H9 (cell line): ENCODE results near the gene TCERG1L. TPM values are rescaled to one million over a fixed set of nuclear protein-coding genes. Genes with fewer than 3 reads are reported as not detected.

Source experiments
- DNase-seq: peaks from one replicate; pipeline ENCODE4 v3.0.0-alpha.2; 2017
- H2AFZ ChIP-seq: one replicate; pipeline ENCODE4 v1.6.1; 2013; ENCODE audit warnings: mild to moderate bottlenecking, low read length, control low read depth, moderate library complexity
- H2AK5ac ChIP-seq: 2 replicates; pipeline ENCODE4 v1.6.1; 2013; ENCODE audit warnings: low read length, control low read depth, mixed read lengths; ENCODE audit not compliant: insufficient read length
- H2BK120ac ChIP-seq: one replicate; pipeline ENCODE4 v1.6.1; 2013; ENCODE audit warnings: low read depth, mild to moderate bottlenecking, low read length, control low read depth, inconsistent platforms; ENCODE audit not compliant: poor library complexity, severe bottlenecking
- H2BK12ac ChIP-seq: 2 replicates; pipeline ENCODE4 v1.6.1; 2013; ENCODE audit warnings: low read length, control low read depth, mixed read lengths, low read depth; ENCODE audit not compliant: insufficient read length
- H2BK15ac ChIP-seq: 2 replicates; pipeline ENCODE4 v1.6.1; 2013; ENCODE audit warnings: low read depth, low read length, control low read depth
- H2BK20ac ChIP-seq: one replicate; pipeline ENCODE4 v1.6.1; 2013; ENCODE audit warnings: low read depth, mild to moderate bottlenecking, low read length, control low read depth, inconsistent platforms; ENCODE audit not compliant: poor library complexity, severe bottlenecking
- H2BK5ac ChIP-seq: 2 replicates; pipeline ENCODE4 v1.6.1; 2013; ENCODE audit warnings: low read length, control low read depth, mixed read lengths; ENCODE audit not compliant: insufficient read length
- H3K14ac ChIP-seq: 2 replicates; pipeline ENCODE4 v1.6.1; 2013; ENCODE audit warnings: low read length, control low read depth; ENCODE audit not compliant: insufficient read depth
- H3K18ac ChIP-seq: 2 replicates; pipeline ENCODE4 v1.6.1; 2013; ENCODE audit warnings: low read depth, mild to moderate bottlenecking, mixed read lengths, low read length, control low read depth; ENCODE audit not compliant: insufficient read length
- H3K23ac ChIP-seq: 2 replicates; pipeline ENCODE4 v1.6.1; 2013; ENCODE audit warnings: low read length, control low read depth, mixed read lengths, low read depth; ENCODE audit not compliant: insufficient read length
- H3K23me2 ChIP-seq: 2 replicates; pipeline ENCODE4 v1.6.1; 2013; ENCODE audit warnings: low read depth, mild to moderate bottlenecking, mixed read lengths, low read length, control low read depth; ENCODE audit not compliant: insufficient read length, poor library complexity, severe bottlenecking
- H3K27ac ChIP-seq: 2 replicates; pipeline ENCODE4 v1.5.1; 2013; ENCODE audit warnings: low read length, control low read depth, mixed read lengths, low read depth; ENCODE audit not compliant: insufficient read length
- H3K27me3 ChIP-seq: 2 replicates; pipeline ENCODE4 v1.6.1; 2013; ENCODE audit warnings: low read length, control low read depth, inconsistent platforms; ENCODE audit not compliant: insufficient read depth
- H3K4ac ChIP-seq: 2 replicates; pipeline ENCODE4 v1.6.1; 2013; ENCODE audit warnings: low read depth, mild to moderate bottlenecking, control low read depth, inconsistent platforms, low read length, moderate library complexity
- H3K4me1 ChIP-seq: 2 replicates; pipeline ENCODE4 v1.6.1; 2013; ENCODE audit warnings: low read length, control low read depth, inconsistent platforms; ENCODE audit not compliant: insufficient read depth
- H3K4me2 ChIP-seq: 2 replicates; pipeline ENCODE4 v1.6.1; 2013; ENCODE audit warnings: low read length, control low read depth, mixed read lengths; ENCODE audit not compliant: insufficient read length, insufficient read depth
- H3K56ac ChIP-seq: 2 replicates; pipeline ENCODE4 v1.6.1; 2013; ENCODE audit warnings: low read depth, mild to moderate bottlenecking, mixed read lengths, low read length, control low read depth; ENCODE audit not compliant: insufficient read length
- H3K79me1 ChIP-seq: 2 replicates; pipeline ENCODE4 v1.6.1; 2013; ENCODE audit warnings: low read depth, mild to moderate bottlenecking, moderate library complexity, low read length, control low read depth, inconsistent platforms; ENCODE audit not compliant: insufficient read depth, poor library complexity, severe bottlenecking
- H3K79me2 ChIP-seq: 2 replicates; pipeline ENCODE4 v1.6.1; 2013; ENCODE audit warnings: low read length, control low read depth, inconsistent platforms; ENCODE audit not compliant: insufficient read depth
- H3K9ac ChIP-seq: 2 replicates; pipeline ENCODE4 v1.6.1; 2013; ENCODE audit warnings: low read length, control low read depth, mixed read lengths; ENCODE audit not compliant: insufficient read length; ENCODE audit errors: extremely low read depth
- H3K9me3 ChIP-seq: one replicate; pipeline ENCODE4 v1.6.1; 2013; ENCODE audit warnings: low read depth, low read length, inconsistent platforms; ENCODE audit not compliant: control insufficient read depth
- H3T11ph ChIP-seq: one replicate; pipeline ENCODE4 v1.6.1; 2013; ENCODE audit warnings: mild to moderate bottlenecking, low read length, control low read depth, inconsistent platforms
- H4K20me1 ChIP-seq: one replicate; pipeline ENCODE4 v1.6.1; 2013; ENCODE audit not compliant: control insufficient read depth, insufficient read length, insufficient read depth
- H4K5ac ChIP-seq: 2 replicates; pipeline ENCODE4 v1.6.1; 2013; ENCODE audit warnings: low read depth, mild to moderate bottlenecking, mixed read lengths, low read length, control low read depth; ENCODE audit not compliant: insufficient read length
- H4K8ac ChIP-seq: replicated peaks from 2 replicates; pipeline ENCODE4 v1.6.1; 2013; ENCODE audit warnings: low read length, control low read depth, mixed read lengths, low read depth; ENCODE audit not compliant: insufficient read length
- H4K91ac ChIP-seq: 2 replicates; pipeline ENCODE4 v1.6.1; 2013; ENCODE audit warnings: low read depth, mild to moderate bottlenecking, moderate library complexity, mixed read lengths, low read length, control low read depth; ENCODE audit not compliant: insufficient read length
- H3K27ac Mint-ChIP-seq, 3 experiments: 2 replicates in 2 of 3; 3 replicates in 1 of 3; pipeline ENCODE4 v1.8.0; 2020 to 2021; ENCODE audit warnings: mixed read lengths in 3 of 3, mild to moderate bottlenecking in 1 of 3, moderate library complexity in 1 of 3
- H3K27me3 Mint-ChIP-seq: 2 replicates; pipeline ENCODE4 v1.8.0; 2021; ENCODE audit warnings: low read depth, mild to moderate bottlenecking, moderate library complexity, mixed read lengths
- H3K36me3 Mint-ChIP-seq, 3 experiments: 2 replicates in 2 of 3; 3 replicates in 1 of 3; pipeline ENCODE4 v1.8.0; 2020 to 2021; ENCODE audit warnings: low read depth in 3 of 3, mixed read lengths in 3 of 3; ENCODE audit not compliant: insufficient read depth in 1 of 3
- H3K4me1 Mint-ChIP-seq, 2 experiments: 2 replicates each; pipeline ENCODE4 v1.8.0; 2020; ENCODE audit warnings: mixed read lengths in 2 of 2
- H3K4me3 Mint-ChIP-seq, 2 experiments: 2 replicates in 1 of 2; 3 replicates in 1 of 2; pipeline ENCODE4 v1.8.0; 2020 to 2021; ENCODE audit warnings: mild to moderate bottlenecking in 2 of 2, mixed read lengths in 2 of 2, moderate library complexity in 1 of 2
- H3K9me3 Mint-ChIP-seq, 2 experiments: 2 replicates in 1 of 2; 3 replicates in 1 of 2; pipeline ENCODE4 v1.8.0; 2020; ENCODE audit warnings: mild to moderate bottlenecking in 2 of 2, mixed read lengths in 2 of 2, moderate library complexity in 1 of 2
- CTCF ChIP-seq: fragments of 200-600 bp; sonication (generic); conservative IDR thresholded peaks from 3 replicates; pipeline ENCODE4 v1.8.0; 2021; ENCODE audit warnings: antibody characterized with exemption, mild to moderate bottlenecking
- WGBS: extraction: QIAGEN DNeasy Blood & Tissue Kit; methylation state at CpG from one replicate; pipeline ENCODE4 v1.1.7; 2013; ENCODE audit warnings: missing lambda C conversion rate, low lambda C conversion rate, mixed read lengths; ENCODE audit not compliant: insufficient read length; ENCODE audit errors: extremely low coverage; 5-methylcytosine and 5-hydroxymethylcytosine counted together
- total RNA-seq: library from RNA; stranded (reverse); gene quantifications from 2 replicates; pipeline ENCODE4 v1.2.1, GENCODE V29; 2021

Gene TCERG1L
- total RNA-seq, 1 experiment from 2014 or later = 3.3 TPM

- H3K56ac ChIP-seq = no peak overlapping the region
- no peaks in the 10 kb centered on the region for H4K20me1 ChIP-seq
- H3T11ph ChIP-seq = no peak overlapping the region
- peaks cover 7 to 12% (median 7%) of the 10 kb centered on the region in 3 experiments; a peak in 6 of 7 replicates for H3K36me3 Mint-ChIP-seq
- no peak overlapping the region for H2AK5ac ChIP-seq
- H3K23ac ChIP-seq = no peak overlapping the region
- no peaks in the 10 kb centered on the region for H3K79me1 ChIP-seq
- H3K27me3 ChIP-seq = no peaks in the 10 kb centered on the region
- no peak overlapping the region for H2AFZ ChIP-seq
- H3K4me2 ChIP-seq = no peak overlapping the region
- no peaks in the 10 kb centered on the region for H3K79me2 ChIP-seq
- H3K4me1 ChIP-seq = no peaks in the 10 kb centered on the region
- no peak overlapping the region for H4K8ac ChIP-seq
- no peak overlapping the region for H2BK15ac ChIP-seq
- H3K14ac ChIP-seq = no peak overlapping the region
- no peak overlapping the region; a peak in 1 of 7 replicates for H3K27ac Mint-ChIP-seq
- no peak overlapping the region for H3K4ac ChIP-seq
- no peak for DNase-seq
- no peak overlapping the region for H2BK12ac ChIP-seq
- H3K18ac ChIP-seq = no peak overlapping the region
- H2BK120ac ChIP-seq = no peak overlapping the region
- H3K9me3 Mint-ChIP-seq = peaks cover 5 to 6% of the 10 kb centered on the region in 2 experiments; a peak in 4 of 5 replicates
- H3K4me3 Mint-ChIP-seq = no peak overlapping the region
- no peak overlapping the region for H4K5ac ChIP-seq
- no CpG with 5 or more reads among the region's 13 CpGs for WGBS
- H4K91ac ChIP-seq = no peak overlapping the region
- H3K27me3 Mint-ChIP-seq = no peaks in the 10 kb centered on the region; the same call in 1 of the 2 replicates
- H2BK20ac ChIP-seq = no peak overlapping the region
- H3K27ac ChIP-seq = no peak overlapping the region
- no peak overlapping the region for H2BK5ac ChIP-seq
- H3K9ac ChIP-seq = no peak overlapping the region
- TF ChIP-seq CTCF = no peak
- H3K23me2 ChIP-seq = no peaks in the 10 kb centered on the region
- H3K9me3 ChIP-seq = no peaks in the 10 kb centered on the region
- H3K4me1 Mint-ChIP-seq = no peaks in the 10 kb centered on the region
Observed at GRCh38 chr10:131102676-131103075, 208.8 kb downstream of the TCERG1L start.
